Embryonic facial prominence (tissue), 1 donor: ENCODE data around the gene DNAH1.

ENCODE experiments used
- DNase-seq: peaks from one replicate; pipeline ENCODE4 v3.0.0-alpha.2; 2016; ENCODE audit errors: extremely low spot score

DNAH1 gene

GRCh38 chr3:52403271-52403841 is 87.2 kb downstream of the DNAH1 start:
- no peak for DNase-seq

- DNase-seq = no peak
Measured at GRCh38 chr3:52403955-52404354, 87.8 kb downstream of the DNAH1 start.

GRCh38 chr3:52404391-52404790 is 88.3 kb downstream of the DNAH1 start:
- no peak for DNase-seq

- DNase-seq = no peak
Measured at GRCh38 chr3:52405066-52405465, 88.9 kb downstream of the DNAH1 start.

- no peak for DNase-seq
Measured at GRCh38 chr3:52405601-52406110, 89.5 kb downstream of the DNAH1 start.

- DNase-seq = no peak
Measured at GRCh38 chr3:52406231-52406661, 90.1 kb downstream of the DNAH1 start.

GRCh38 chr3:52406791-52407510 is 90.8 kb downstream of the DNAH1 start:
- no peak for DNase-seq

GRCh38 chr3:52407779-52408178 is 91.7 kb downstream of the DNAH1 start:
- DNase-seq = no peak

GRCh38 chr3:52408466-52408865 is 92.3 kb downstream of the DNAH1 start:
- DNase-seq = no peak

GRCh38 chr3:52415800-52416199 is 99.7 kb downstream of the DNAH1 start:
- DNase-seq = no peak

GRCh38 chr3:52420388-52420787 is 104.3 kb downstream of the DNAH1 start:
- no peak for DNase-seq

- no peak for DNase-seq
Measured at GRCh38 chr3:52422669-52423068, 106.5 kb downstream of the DNAH1 start.

GRCh38 chr3:52423173-52423572 is 107.1 kb downstream of the DNAH1 start:
- no peak for DNase-seq

- peak; percentile 60 for DNase-seq
Measured at GRCh38 chr3:52428151-52429005, 112.3 kb downstream of the DNAH1 start.

GRCh38 chr3:52429031-52429430 is 112.9 kb downstream of the DNAH1 start:
- no peak for DNase-seq

GRCh38 chr3:52429779-52430415 is 113.8 kb downstream of the DNAH1 start:
- no peak for DNase-seq

GRCh38 chr3:52430416-52430810 is 114.3 kb downstream of the DNAH1 start:
- no peak for DNase-seq

- DNase-seq = no peak
Measured at GRCh38 chr3:52431459-52432223, 115.5 kb downstream of the DNAH1 start.

GRCh38 chr3:52432225-52432624 is 116.1 kb downstream of the DNAH1 start:
- DNase-seq = no peak

GRCh38 chr3:52432691-52433141 is 116.6 kb downstream of the DNAH1 start:
- no peak for DNase-seq

GRCh38 chr3:52433328-52433995 is 117.3 kb downstream of the DNAH1 start:
- DNase-seq = no peak
